Activated naive CD4-positive, alpha-beta T cell treated with Interleukin-2 at 50 U/mL for 16 hours (primary cell): ENCODE measurements around the gene TMIE.
"Not testable (repeated sequence)": the region's sequence is repeated elsewhere in the genome, so short reads cannot be mapped to it uniquely, and the experiment has no call there.

Experiments used
- DNase-seq: peaks from one replicate; pipeline ENCODE4 v3.0.0-alpha.2; 2020

The TMIE gene

GRCh38 chr3:46729038-46729437, 27.8 kb downstream of the TMIE start:
- no peak for DNase-seq

- no peak for DNase-seq
Measured at GRCh38 chr3:46730819-46731218, 29.6 kb downstream of the TMIE start.

DNA sequence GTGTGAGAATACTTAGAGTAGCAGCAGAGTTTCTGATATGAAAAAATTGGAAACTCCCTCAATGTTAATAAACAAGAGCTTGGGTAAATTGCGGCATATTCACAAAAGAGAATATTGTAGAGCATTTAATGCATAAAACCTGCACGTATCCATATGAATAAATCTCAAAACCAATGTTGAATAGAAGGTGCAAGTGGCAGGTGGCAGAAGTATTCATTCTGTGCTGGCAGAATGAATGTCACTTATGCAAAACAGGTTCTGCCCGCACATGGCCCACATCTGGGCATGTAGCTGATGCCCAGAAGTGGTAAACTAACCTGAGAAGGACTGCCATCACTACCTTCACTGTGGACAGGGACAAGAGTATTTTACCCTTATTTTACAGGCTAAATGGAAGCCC, 30.6 kb downstream of the TMIE start:
- DNase-seq, result no peak

DNA sequence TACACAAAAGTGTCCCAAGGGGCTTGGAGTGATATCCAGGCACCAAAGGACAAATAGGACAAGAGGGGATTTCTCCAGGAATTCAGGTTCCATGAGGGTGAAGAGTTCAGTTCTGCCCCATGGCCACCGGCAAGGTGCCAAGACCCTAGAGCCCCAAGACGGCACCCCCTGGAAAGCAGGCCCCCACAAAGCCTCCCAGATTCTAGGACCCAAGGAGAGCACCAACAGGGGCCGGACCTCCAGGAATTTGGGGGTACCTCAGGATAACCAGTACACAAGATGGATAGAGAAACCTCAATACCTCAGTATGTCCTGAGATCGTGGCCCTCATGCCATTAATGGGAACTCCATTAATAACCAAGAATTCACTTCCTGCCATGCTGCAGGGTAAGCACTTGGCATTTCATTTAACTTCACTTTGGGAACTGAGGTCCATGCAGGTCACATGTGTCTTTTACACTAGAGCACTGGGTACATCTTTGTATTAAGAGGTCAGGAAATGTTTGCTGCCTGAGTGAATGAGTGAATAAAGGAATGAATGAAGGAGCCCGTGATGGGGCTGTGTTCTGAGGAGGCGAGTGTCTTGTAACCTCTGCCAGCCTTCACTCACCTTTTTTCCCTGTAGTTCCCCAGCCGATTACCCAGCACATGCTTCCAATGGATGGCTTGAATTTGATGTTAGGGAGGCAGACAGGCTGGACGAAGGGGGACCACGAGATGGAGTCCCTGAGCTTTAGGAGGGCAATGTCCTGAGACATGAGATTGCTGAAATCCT, 32.0 kb downstream of the TMIE start:
- no peak for DNase-seq

- no peak for DNase-seq
Measured at GRCh38 chr3:46734773-46735172, 33.6 kb downstream of the TMIE start.

DNA sequence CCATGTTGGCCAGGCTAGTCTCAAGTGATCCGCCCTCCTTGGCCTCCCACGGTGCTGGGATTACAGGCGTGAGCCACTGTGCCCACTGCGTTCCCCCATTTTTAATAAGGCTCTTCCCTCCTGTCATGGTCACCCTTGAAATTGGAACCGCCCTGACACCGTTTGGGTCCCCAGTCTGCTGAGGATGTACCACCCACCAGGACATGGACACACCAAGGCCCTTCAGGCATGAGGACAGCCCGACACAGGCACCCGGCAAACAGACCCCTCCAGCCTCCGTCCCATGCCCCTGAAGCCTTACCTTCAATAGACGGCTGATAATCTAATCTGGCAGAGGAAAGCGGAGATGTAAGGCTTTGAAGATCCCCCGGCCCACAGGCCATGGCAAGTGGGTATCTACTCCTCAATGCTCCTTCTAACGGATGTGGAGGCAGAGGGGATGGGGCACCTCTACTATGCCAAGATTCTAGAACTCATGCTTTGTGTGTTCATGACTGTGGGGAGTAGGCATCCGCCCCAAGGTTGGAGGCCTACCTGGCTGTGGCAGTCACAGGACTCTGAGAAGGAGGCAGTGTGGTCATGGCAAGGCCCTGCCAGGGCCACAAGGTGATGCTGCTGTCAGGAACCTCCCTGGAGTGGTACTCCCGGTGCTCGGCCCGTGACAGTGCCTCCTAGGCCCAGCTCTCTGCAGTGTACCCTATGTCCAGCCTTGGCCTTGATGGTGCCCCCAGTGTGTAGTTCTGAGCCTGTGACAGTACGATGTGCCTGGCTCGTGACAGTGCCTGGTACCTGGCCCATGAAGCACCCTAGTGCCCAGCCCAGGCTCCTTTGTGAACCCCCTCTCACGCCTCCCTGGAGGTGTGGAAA, 35.0 kb downstream of the TMIE start:
- DNase-seq, result no peak

DNA sequence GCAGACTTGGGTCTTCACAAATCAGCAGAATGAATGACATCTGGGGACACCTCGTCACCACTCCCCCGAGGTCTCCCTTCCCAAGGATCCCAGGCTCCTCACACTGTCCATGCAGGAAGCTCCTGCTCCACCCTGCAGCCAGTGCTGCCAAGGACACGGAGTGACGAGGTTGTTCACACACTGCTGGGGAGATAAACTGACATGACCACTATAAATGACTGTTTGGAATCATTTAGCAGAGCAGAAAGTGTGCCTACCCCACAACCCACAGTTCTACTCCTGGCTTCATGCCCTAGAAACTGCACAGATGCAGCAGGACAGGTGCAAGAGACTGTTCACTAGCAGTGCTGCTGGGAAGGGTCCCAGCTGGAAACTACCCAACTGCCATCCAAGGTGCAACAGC, 36.1 kb downstream of the TMIE start:
- no peak for DNase-seq

DNA sequence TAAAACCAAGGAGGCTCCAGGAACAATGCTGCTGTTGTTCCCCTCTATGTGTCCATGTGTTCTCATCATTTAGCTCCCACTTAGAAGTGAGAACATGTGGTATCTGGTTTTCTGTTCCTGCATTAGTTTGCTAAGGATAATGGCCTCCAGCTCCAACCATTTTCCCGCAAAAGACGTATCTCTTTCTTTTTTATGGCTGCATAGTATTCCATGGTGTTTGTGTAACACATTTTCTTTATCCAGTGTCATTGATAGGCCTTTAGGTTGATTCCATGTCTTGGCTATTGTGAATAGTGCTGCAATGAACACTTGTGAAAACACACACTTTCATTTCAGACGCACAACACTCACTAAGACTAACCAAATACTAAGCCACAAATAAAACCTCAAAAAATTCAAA, 38.4 kb downstream of the TMIE start:
- not testable (repeated sequence) for DNase-seq

DNA sequence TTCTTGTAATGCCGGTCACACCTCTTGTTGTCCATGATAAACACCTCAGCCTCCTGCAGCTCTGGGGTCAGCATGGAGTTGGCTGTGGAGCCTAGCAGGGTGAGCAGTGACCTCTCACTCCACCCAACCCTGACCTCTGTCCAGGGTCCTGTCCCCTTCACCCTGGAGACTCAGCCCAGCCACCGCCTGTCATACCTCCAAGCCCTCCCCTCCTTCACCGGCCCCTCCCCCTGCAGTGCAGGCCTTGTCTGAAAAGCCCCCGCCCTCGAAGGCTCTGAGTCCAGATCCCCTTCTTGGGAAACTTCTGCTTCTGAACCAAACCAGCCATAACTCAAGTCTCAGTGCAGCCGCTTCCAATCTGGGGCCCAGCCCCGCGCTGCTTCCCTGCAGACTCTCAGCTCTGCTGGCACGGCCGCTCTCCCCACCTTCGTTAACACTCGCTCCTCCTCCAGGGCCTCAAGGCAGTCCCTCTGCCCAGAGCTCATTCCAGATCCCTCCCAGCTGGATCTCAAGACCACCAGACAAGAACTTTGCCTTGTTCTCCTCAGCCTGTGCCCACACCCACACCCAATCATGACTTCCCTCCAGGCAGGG, 41.9 kb downstream of the TMIE start:
- no peak for DNase-seq

GRCh38 chr3:46746711-46747110, 45.5 kb downstream of the TMIE start:
- no peak for DNase-seq

GRCh38 chr3:46748170-46748569, 47.0 kb downstream of the TMIE start:
- no peak for DNase-seq

- DNase-seq, result no peak
Measured at GRCh38 chr3:46749129-46749528, 47.9 kb downstream of the TMIE start.

DNA sequence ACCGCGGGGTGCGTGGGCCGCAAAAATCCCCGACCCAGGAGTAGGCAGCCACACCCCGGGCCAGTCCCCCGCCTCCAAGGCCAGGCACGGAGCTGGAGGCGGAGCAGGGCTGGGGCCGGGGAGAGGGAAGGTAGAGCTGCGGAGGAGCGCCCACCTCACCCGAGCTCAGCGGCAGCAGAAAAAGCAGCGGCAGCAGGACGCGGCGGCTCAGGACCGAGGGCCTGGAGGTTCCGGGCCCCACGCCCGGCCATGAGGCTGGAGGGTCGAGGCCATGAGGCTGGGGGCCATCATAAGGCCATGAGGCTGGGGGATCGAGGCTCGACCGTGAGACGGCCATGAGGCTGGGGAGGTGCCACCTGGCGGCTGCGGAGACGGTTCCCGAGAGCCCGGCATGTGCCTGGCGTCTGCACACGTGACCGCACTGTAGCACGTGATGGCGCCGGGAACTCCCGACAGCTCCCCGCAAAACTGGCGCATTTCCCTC, 49.4 kb downstream of the TMIE start:
- DNase-seq, result no peak

DNA sequence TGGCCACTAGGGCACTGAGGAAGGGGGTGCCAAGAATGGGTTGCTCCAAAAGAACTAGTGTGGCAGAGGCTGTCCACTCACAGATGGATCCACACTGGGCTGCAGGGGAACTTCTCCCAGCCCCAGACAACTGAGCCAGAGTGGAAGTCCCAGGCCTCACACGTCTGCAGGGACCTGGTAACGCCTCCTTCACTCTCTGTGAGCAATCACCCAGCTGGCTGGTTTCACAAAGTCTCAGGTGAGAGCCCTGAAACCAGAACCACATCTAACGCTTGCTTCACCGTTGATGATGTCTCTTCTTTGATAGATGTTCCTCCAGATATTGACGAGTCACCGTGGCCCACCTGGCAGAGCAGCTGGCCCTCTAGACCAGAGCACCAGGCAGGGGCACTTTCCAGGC, 51.9 kb downstream of the TMIE start:
- DNase-seq, result not testable (repeated sequence)

DNA sequence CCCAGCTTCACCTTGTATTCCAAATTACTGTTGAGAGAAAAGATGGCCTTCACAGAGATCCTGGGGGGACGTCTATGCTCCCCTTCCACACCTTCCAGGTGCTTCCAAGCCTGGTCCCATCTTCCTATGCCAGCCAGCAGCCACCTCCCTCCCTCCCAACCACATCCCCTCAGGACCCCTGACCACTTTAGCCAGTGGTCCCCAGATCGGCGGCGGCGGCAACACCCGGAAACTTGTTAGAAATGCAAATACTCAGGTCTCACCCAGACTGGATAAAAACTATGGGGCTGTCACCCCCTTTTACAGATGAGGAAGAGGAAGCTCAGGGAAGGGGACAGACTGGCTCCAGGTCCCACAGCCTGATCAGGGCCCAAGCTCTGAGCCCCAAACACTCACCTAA, 54.5 kb downstream of the TMIE start:
- DNase-seq, result no peak

GRCh38 chr3:46756642-46757041, 55.5 kb downstream of the TMIE start:
- no peak for DNase-seq

DNA sequence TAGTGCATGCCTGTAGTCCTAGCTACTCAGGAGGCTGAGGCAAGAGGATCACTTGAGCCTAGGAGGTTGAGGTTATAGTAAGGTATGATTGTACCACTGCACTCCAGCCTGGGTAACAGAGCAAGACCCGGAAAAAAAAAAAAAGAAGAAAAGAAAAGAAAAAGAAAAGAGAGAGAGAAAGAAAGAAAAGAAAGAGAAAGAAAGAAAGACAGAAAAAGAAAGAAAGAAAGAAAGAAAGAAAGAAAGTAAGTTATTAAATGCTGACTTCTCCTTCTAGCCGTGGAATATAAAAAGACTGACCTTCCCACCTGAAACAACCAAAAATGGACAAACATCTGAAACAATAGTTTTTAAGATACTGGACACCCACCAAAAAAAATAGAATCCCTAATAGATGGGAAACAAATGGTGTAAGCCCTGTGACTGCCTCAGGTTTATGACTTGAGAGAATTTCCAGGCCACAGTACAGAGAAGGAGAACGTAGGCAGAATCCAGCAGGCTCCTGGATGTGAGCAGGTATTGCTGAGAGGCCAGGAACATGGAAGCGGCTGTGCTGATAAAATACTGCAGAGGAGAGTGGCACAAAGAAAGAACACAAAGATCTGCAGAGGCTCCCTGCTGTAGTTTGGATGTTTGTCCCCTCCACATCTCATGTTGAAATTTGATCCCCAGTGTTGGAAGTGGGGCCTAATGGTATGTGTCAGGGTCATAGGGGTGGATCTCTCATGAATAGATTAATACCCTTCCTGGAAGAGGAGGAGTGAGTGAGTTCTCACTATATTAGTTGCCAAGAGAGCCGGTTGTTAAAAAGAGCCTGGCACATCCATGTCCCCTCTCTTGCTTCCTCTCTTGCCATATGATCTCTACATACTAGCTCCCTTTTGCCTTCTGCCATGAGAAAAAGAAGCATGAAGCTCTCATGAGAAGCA, 58.3 kb downstream of the TMIE start:
- no peak for DNase-seq
